ENCODE data around the gene ZNF462.

- no peak for TF ChIP-seq TCF12 (IDR thresholded peaks at IDR 0.05; ENCODE audit: low read depth)
- TF ChIP-seq REST (IDR thresholded peaks at IDR 0.05; ENCODE audit: low read depth): no peak
- TF ChIP-seq EP300 (IDR thresholded peaks at IDR 0.05; ENCODE audit: borderline replicate concordance): no peak
- no peak for TF ChIP-seq MAX (IDR thresholded peaks at IDR 0.05)
- TF ChIP-seq RAD21 (IDR thresholded peaks at IDR 0.05; ENCODE audit: low read depth): no peak
- no peak for TF ChIP-seq TAF1 (IDR thresholded peaks at IDR 0.05; ENCODE audit: low read depth)
- no peak for TF ChIP-seq FOXM1 (IDR thresholded peaks at IDR 0.05; ENCODE audit: borderline replicate concordance, low read depth)
- no peak for TF ChIP-seq EGR1 (IDR thresholded peaks at IDR 0.05)
These were observed 16.7 kb upstream of the ZNF462 start for GRCh38 chr9:106846307-106846706.

Measured in Ishikawa (cell line).